IPS-20b (cell line): ENCODE measurements around the gene LMBRD2.
A peak's percentile ranks its signal among the peaks of the same experiment; 100 is the strongest.

Source experiments
- H3K27ac ChIP-seq: one replicate; pipeline ENCODE4 v1.5.1; 2013; ENCODE audit warnings: low read length
- H3K27me3 ChIP-seq: 2 replicates; pipeline ENCODE4 v1.6.1; 2013; ENCODE audit warnings: mild to moderate bottlenecking, low read length, inconsistent platforms; ENCODE audit not compliant: insufficient read depth
- H3K36me3 ChIP-seq: 2 replicates; pipeline ENCODE4 v1.6.1; 2013; ENCODE audit warnings: low read depth, mild to moderate bottlenecking, inconsistent platforms, low read length, moderate library complexity; ENCODE audit not compliant: insufficient read depth
- H3K4me1 ChIP-seq: 2 replicates; pipeline ENCODE4 v1.6.1; 2013; ENCODE audit warnings: mild to moderate bottlenecking, control low read depth, inconsistent platforms, low read length, moderate library complexity; ENCODE audit not compliant: insufficient read depth
- H3K4me3 ChIP-seq: 2 replicates; pipeline ENCODE4 v1.5.1; 2013; ENCODE audit warnings: mild to moderate bottlenecking, low read length, inconsistent platforms
- H3K9ac ChIP-seq: 2 replicates; pipeline ENCODE4 v1.6.1; 2013; ENCODE audit warnings: low read depth, mild to moderate bottlenecking, inconsistent platforms, low read length, moderate library complexity
- H3K9me3 ChIP-seq: 2 replicates; pipeline ENCODE4 v1.6.1; 2013; ENCODE audit warnings: mild to moderate bottlenecking, low read depth, low read length, inconsistent platforms; ENCODE audit not compliant: insufficient read depth

Gene LMBRD2

DNA sequence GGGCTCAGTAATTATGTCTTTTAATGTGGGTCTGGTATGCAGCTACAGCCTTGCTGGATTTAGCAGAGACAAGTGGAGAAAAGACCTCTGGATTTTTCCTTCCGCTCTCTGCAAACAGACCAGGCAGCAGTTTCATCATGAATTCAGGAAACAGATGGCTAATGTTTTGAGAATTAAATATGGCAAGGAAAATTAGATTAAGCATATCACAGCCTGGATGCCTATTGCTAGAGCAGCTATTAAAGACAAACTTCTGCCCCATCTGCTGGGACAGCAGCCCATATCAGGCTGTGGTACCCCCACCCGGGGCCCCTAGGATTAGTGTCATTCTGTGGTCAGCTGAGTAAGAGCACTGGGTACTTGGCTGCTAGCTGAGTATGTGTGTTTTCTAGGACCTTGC is 6.5 kb upstream of the LMBRD2 start:
- no peak overlapping the region for H3K4me3 ChIP-seq
- no peaks in the 10 kb centered on the region for H3K9me3 ChIP-seq
- 0 out of 2 replicates have a peak, but pooled peaks cover 2% of the 10 kb centered on the region for H3K4me1 ChIP-seq
- H3K27ac ChIP-seq: no peak overlapping the region
- H3K36me3 ChIP-seq: peaks cover 99% of the 10 kb centered on the region
- no peaks in the 10 kb centered on the region for H3K27me3 ChIP-seq
- H3K9ac ChIP-seq: no peak overlapping the region

DNA sequence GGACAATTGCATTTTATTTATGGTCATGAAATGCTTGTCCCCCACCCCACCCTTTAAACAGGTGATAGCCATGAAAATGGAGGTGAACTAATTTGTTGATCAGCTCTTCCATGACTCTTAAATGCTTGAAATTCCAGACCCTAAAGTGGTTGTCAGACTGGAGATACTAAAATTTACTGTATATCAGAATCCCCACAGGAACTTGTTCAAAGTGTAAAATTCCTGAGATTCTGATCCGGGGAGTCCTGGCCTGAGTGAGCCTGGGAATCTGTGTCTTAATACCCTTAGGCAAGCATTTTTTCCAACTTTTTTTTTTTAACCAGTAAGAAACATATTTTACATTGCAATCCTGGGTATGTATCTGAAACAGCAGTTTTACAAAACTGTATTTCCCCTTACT is 4.9 kb upstream of the LMBRD2 start:
- H3K27ac ChIP-seq: no peak overlapping the region
- H3K4me1 ChIP-seq: 0 out of 2 replicates have a peak, but pooled peaks cover 2% of the 10 kb centered on the region
- H3K4me3 ChIP-seq: no peak overlapping the region
- H3K9ac ChIP-seq: no peak overlapping the region
- peaks cover 83% of the 10 kb centered on the region for H3K36me3 ChIP-seq
- H3K27me3 ChIP-seq: no peaks in the 10 kb centered on the region
- no peaks in the 10 kb centered on the region for H3K9me3 ChIP-seq

GRCh38 chr5:36156121-36156601 is 4.5 kb upstream of the LMBRD2 start:
- Histone ChIP-seq H3K4me3 (no peak overlapping the region), H3K27ac (no peak overlapping the region), H3K27me3 (no peaks in the 10 kb centered on the region), H3K4me1 (0 out of 2 replicates have a peak, but pooled peaks cover 2% of the 10 kb centered on the region), H3K9me3 (no peaks in the 10 kb centered on the region), H3K36me3 (peaks cover 79% of the 10 kb centered on the region), H3K9ac (no peak overlapping the region)

DNA sequence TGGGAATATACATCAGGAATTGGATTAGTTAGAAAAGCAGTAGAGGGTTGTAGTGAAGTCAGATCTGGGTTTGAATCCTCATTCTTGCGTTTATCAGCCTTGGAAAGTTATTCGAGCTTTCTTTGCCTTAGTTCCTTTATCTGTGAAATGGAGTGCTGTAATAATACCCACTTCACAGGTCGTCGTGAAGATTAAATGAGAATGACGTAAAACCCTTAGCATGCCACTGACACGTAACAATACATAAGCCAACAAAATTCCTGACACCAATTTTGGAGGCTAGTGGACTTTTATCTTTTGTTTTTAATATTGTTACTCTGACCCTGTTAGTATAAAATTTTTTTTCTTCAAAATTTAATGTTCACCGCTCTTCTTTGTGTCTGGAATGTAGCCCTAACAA is 3.6 kb upstream of the LMBRD2 start:
- Histone ChIP-seq H3K9me3 (no peaks in the 10 kb centered on the region), H3K4me1 (peaks cover 6% of the 10 kb centered on the region; the same call in 1 of the 2 replicates), H3K36me3 (peaks cover 70% of the 10 kb centered on the region), H3K27ac (no peak overlapping the region), H3K9ac (no peak overlapping the region), H3K27me3 (no peaks in the 10 kb centered on the region), H3K4me3 (no peak overlapping the region)

DNA sequence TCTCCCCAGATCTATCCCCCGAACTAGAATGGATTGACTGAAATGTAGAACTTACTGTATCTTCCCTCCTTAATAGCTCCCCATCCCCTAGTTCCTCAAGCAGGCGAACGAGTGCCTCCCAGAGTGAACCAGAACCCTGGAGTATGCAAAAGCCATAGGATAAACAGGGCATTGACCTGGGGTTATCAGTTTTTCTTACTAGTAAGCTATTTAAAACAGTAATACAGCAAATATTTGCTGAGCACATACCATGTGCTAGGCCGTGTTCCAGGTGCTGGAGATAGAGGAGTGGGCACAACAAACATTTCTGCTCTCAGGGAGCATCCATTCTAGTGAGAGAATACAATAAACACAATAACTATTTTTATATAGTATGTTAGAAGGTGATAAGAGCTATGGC is 2.0 kb upstream of the LMBRD2 start:
- Histone ChIP-seq H3K27me3 (no peaks in the 10 kb centered on the region), H3K4me1 (peaks cover 6% of the 10 kb centered on the region; the same call in 1 of the 2 replicates), H3K36me3 (peaks cover 54% of the 10 kb centered on the region), H3K9me3 (no peaks in the 10 kb centered on the region), H3K9ac (peak overlapping the region; percentile 46; the same call in 1 of the 2 replicates), H3K4me3 (peak overlapping the region; percentile 100), H3K27ac (no peak overlapping the region)

DNA sequence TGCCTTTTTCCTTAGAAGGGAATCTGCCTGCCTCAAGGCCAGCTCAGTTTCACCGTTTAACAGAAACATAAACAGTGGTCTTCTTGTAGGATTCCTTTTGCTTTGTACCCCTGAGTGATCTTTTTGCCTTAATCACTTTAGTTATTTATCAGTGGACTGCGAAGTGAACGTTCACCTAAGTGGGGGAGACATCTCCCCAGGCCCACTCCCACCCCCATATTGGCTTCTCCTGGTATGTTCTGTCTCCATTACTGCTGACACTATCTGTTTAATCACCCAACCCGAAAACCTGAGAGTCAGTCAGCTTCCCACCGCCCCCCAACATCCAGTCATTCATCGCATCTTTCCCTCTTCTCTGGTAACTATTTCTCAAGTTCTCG is 1.6 kb upstream of the LMBRD2 start:
- H3K4me1 ChIP-seq: peaks cover 6% of the 10 kb centered on the region; the same call in 1 of the 2 replicates
- H3K9ac ChIP-seq: peak overlapping the region; percentile 46; the same call in 1 of the 2 replicates
- no peaks in the 10 kb centered on the region for H3K9me3 ChIP-seq
- peaks cover 50% of the 10 kb centered on the region for H3K36me3 ChIP-seq
- no peaks in the 10 kb centered on the region for H3K27me3 ChIP-seq
- peak overlapping the region; percentile 100 for H3K4me3 ChIP-seq
- H3K27ac ChIP-seq: no peak overlapping the region

- no peaks in the 10 kb centered on the region for H3K27me3 ChIP-seq
- H3K4me1 ChIP-seq: peaks cover 6% of the 10 kb centered on the region; the same call in 1 of the 2 replicates
- H3K36me3 ChIP-seq: peaks cover 43% of the 10 kb centered on the region
- H3K27ac ChIP-seq: peak overlapping the region; percentile 20
- peak overlapping the region; percentile 99 for H3K9ac ChIP-seq
- peak overlapping the region; percentile 100 for H3K4me3 ChIP-seq
- no peaks in the 10 kb centered on the region for H3K9me3 ChIP-seq
These were observed 924 bp upstream of the LMBRD2 start for GRCh38 chr5:36152324-36153297.

GRCh38 chr5:36150676-36151433 is 832 bp downstream of the LMBRD2 start:
- H3K4me3 ChIP-seq: peak overlapping the region; percentile 100
- H3K4me1 ChIP-seq: peaks cover 6% of the 10 kb centered on the region; the same call in 1 of the 2 replicates
- no peaks in the 10 kb centered on the region for H3K9me3 ChIP-seq
- peak overlapping the region; percentile 64 for H3K9ac ChIP-seq
- H3K36me3 ChIP-seq: peaks cover 26% of the 10 kb centered on the region
- H3K27me3 ChIP-seq: no peaks in the 10 kb centered on the region
- no peak overlapping the region for H3K27ac ChIP-seq

DNA sequence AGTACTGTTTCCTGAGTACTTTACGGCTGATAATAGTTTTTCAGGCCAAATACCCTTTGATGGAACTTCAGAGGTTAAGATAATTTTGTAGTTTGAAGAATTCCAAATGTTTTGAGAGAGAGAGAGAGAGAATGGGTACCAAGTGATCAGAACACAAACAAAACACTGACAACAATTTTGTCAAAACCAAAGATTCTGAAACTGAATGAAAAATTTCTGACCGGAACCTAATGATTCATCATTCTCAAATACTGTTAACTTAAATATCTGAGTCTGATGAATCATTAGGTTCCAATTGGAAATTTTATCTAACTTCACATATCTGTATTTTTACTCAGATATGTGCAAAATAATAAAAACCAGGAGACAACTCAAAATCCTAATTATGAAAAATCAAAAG is 4.0 kb downstream of the LMBRD2 start:
- no peaks in the 10 kb centered on the region for H3K36me3 ChIP-seq
- no peaks in the 10 kb centered on the region for H3K27me3 ChIP-seq
- no peaks in the 10 kb centered on the region for H3K9me3 ChIP-seq
- H3K9ac ChIP-seq: no peak overlapping the region
- H3K4me3 ChIP-seq: no peak overlapping the region
- H3K4me1 ChIP-seq: peaks cover 4% of the 10 kb centered on the region; the same call in 1 of the 2 replicates
- no peak overlapping the region for H3K27ac ChIP-seq

GRCh38 chr5:36146390-36146789 is 5.3 kb downstream of the LMBRD2 start:
- no peak overlapping the region for H3K27ac ChIP-seq

GRCh38 chr5:36145311-36145710 is 6.4 kb downstream of the LMBRD2 start:
- no peaks in the 10 kb centered on the region for H3K4me1 ChIP-seq
- H3K27me3 ChIP-seq: no peaks in the 10 kb centered on the region
- H3K9ac ChIP-seq: no peak overlapping the region
- H3K36me3 ChIP-seq: no peaks in the 10 kb centered on the region
- H3K9me3 ChIP-seq: no peaks in the 10 kb centered on the region
- no peak overlapping the region for H3K4me3 ChIP-seq
- H3K27ac ChIP-seq: no peak overlapping the region

More at GRCh38 chr5:36146390-36146789, 5.3 kb downstream of the LMBRD2 start:
- Histone ChIP-seq H3K4me1 (peaks cover 4% of the 10 kb centered on the region; the same call in 1 of the 2 replicates), H3K4me3 (no peak overlapping the region), H3K9me3 (no peaks in the 10 kb centered on the region), H3K9ac (no peak overlapping the region), H3K36me3 (no peaks in the 10 kb centered on the region), H3K27me3 (no peaks in the 10 kb centered on the region)
